HuH-7 (cell line): ENCODE measurements around the gene ENDOD1.

ENCODE experiments used
- DNase-seq: peaks from one replicate; pipeline ENCODE4 v3.0.0; 2011; ENCODE audit warnings: low spot score

ENDOD1 gene

DNA sequence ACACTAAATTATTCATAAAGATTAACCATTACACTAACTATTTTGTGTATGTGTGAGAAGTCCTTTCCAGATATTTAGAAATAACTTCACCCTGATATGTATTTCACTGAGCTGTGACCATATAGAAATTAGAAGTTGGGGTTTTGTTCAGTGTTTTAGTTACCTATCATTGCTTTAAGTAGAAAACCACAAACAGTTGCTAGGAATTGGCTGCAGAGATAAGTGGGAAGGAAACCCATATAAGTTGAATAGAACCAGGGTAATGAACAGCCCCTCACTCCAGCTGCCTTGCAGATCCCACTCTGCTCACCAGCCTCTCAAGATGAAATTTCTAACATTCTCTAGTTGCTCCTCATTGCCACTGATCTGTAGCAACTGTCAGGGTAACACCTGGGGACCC, 12.7 kb upstream of the ENDOD1 start:
- no peak for DNase-seq

DNA sequence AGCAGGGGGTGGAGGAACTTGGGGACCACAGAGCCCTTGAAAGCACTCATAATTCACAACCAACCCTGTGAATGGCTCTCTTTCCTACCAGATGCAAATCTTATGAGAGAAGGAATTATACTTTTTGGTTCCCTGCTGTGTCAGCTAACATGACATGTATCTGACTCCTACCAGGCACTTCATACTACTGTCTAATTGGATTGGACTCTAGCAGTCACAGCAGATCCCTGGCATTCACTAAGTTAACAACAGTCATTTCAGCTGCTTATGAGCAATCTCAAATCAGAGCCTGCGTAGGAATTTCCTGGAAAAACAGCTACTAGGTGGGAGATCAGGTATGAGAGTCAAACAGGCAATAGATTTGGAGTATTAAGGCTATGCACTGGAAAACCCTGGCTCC, 11.1 kb upstream of the ENDOD1 start:
- no peak for DNase-seq

DNA sequence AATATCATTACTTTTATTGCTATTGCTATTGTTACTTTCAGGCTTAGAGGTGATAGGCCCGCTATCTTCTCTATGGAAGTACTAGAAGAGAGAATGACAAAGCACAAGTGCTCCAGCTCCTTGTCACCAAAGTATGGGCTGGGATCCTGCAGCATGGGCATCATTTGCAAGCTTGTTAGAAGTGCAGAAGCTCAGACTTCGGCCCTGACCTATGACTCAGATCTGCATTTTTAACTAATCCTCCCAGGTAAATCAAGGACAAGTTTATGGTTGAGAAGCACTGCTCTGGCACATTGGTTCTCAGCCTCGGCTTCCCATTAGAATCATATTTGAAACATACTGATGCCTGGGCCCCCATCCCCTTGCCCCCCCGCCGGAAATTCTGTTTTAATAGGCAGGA, 8.6 kb upstream of the ENDOD1 start:
- DNase-seq, result no peak

DNA sequence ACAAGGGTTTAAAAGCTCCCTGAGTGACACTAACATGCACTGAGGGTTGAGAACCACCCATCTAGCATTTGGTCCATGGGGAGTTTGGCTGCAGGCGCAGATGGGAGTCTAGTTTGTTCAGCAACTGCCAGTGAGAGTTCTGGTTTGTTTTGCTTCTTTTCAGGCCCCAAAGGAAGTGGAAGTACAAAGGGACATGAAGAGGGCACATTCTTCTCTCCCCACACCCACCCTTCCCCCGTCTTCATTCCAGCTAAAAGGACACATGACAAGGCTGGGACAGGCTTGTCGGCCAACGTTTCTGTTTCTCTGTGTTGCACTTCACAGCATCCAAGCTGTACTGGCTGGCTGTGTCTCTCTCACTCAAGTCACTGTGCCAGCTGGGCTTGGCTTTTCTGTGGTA, 8.2 kb upstream of the ENDOD1 start:
- DNase-seq, result no peak

- no peak for DNase-seq
Measured at GRCh38 chr11:95082576-95083001, 7.1 kb upstream of the ENDOD1 start.

DNA sequence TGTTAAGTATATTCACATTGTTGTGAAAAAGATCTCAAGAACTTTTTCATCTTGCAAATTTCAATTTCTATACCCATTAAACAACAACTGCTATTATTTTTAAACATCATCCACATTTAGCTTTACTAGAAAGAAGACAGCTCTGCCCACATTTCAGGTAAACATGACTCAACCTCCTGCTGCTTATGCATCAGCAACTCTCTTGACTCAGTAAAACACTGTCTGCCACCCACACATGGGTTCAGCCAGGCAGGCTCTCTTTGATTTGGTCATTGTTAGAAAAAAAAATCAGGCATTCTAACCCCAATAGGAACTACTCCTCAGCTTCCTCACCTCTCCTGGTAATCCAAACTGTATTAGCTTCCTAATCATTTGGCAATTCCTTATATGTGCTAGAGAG, 5.1 kb upstream of the ENDOD1 start:
- no peak for DNase-seq

- no peak for DNase-seq
Measured at GRCh38 chr11:95085117-95085816, 4.4 kb upstream of the ENDOD1 start.

GRCh38 chr11:95086151-95086550, 3.5 kb upstream of the ENDOD1 start:
- no peak for DNase-seq

DNA sequence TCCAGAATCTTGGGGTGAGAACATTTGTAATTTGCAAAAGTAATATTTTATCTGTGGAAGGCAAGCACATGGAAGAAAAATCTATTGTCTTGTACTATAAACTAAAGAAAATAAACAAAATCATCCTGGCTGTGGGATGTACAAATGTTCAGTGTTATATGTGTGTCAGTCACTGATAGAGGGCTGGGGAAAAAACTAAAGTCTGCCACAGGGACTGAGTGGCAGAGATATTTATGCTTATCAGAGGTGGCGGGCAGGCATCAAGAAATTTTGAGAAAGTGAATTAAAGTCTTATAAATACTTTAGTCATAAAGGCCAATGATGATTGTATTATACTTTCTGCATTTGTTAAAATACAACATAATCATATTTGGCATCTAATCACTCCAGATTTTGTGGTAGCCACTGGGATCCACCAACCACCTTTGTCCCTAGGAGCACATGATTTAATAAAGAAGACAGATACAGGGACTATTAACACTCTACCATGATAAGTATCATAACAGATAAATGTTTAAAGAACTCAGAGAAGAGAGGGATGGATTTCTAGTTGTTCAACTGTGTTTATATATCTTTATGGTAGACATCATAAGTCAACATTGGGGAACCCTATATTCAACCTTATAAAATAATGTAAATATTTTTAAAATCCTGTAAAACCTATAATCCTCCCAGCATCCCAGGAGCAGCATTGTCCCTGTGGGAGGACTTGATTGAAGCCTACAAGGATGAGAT, 2.6 kb upstream of the ENDOD1 start:
- DNase-seq, result no peak

- DNase-seq, result no peak
Measured at GRCh38 chr11:95088946-95089619, 563 bp upstream of the ENDOD1 start.

DNA sequence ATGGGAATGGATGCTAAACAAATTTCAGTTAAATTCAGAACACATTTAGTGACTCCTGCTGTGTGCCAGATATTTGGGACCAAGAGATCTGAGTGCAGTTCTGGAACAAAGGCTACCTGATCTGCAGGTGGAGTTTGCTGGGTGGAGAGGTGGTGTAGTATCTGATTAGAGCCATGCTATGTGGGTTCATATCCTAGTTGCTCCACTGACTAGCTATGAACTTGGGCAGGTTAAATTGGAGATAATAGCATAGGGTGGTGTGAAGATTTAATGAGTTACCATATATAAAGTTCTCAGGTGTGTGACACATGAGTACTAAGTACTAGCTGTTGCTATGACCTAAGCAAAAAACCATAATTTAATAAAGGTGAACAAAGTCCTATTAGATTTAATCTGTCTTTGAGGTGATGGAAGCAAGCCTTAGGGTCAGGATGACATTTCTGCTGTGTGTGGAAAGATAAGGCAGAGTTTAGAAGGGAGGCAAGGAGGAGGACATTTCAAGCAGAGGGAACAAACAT, 2.1 kb downstream of the ENDOD1 start:
- no peak for DNase-seq

DNA sequence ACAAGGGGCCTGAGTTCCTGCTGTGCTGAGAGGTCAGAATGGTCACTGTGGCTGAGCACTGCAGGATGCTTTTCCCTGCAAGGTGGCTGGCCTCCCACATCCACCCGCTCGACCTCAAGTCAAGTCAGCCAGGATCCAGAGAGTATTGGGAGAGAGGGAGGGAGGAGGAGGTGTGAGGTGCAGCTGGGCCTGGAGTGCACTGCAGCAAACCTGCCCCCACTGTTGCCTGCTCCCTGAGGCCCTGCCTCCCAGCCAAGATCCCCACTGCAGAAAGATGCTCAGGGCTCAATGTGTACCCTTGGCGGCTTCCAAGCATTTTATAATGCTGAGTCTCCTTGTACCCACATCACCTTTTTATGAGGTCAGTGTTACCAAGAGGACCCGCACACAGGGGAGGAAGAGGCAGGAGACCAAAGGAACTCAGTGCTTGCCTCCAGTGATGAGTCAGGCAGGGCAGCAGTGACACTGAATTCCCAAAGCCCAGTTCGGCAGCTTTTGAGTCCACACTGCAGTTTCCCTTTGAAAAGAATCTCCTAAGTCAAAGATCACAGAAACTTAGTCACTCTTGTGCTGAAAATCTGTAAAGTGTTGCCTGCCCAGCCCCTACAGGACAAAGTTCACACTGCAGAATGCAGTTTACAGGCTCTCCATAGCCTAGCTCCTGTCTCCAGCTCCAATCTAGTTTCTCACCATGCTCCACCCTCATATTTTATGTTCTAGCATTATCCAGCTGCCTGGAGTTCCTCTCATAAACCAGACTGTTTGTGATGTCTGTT, 3.1 kb downstream of the ENDOD1 start:
- peak; percentile 42 for DNase-seq

DNA sequence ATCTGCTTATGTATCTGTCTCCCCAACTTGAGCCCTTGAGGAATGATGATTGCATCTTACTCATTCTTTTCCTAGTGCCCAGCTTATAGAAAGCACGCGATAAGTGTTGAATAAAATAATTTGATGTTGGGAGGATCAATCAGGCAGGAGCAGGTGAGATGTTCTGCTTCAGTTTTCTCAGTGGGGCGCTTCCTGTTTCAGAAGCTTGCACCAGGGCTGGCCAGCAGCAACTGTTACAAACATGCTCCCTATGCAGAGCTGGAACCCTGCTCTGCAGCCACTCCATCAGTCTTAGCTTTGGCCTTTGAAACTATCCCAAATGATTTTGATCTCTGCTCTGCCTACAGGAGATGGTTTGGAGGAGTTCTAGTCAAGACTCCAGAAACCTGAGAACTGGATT, 3.9 kb downstream of the ENDOD1 start:
- no peak for DNase-seq

GRCh38 chr11:95095858-95096587, 6.4 kb downstream of the ENDOD1 start:
- DNase-seq, result no peak

DNA sequence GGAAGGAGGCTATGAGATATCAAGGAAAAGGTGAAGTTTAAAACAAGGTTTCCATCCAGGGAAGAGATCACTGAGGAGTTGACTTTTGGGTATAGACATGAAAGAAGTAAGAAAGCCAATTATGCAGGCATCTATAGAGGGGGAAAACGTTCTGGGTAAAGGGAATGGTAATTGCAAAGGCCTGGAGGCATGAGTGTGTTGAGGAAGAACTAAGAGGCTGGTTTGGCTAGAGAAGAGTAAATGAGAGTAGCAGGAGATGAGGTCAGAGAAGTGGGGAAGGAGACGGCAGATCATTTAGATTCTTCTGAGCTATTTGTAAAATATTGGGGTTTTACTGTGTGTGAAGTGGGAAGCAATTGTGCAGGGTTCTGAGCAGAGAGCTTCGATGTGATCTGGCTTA, 7.6 kb downstream of the ENDOD1 start:
- no peak for DNase-seq

GRCh38 chr11:95098826-95099225, 9.2 kb downstream of the ENDOD1 start:
- DNase-seq, result no peak

DNA sequence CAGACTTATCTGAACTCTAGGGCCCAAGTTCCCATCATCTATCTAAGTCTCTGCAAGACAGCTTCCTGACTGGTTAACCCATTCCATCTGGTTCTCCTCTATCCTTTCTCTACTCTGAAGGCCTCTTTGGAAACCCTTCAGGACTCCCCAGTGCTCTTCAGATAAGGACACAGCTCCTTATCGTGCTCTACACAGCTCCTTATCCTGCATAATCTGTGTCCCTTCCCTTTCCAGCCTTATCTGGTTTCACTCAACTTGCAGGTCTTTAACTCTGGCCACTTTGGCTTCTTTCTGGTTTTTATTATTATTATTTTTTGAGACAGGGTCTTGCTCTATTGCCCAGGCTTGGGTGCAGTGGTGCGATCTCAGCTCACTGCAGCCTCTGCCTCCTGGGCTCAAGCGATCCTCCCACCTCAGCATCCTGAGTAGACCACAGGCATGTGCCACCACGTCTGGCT, 10.6 kb downstream of the ENDOD1 start:
- DNase-seq, result no peak

- DNase-seq, result no peak
Measured at GRCh38 chr11:95100856-95101507, 11.3 kb downstream of the ENDOD1 start.

- DNase-seq, result no peak
Measured at GRCh38 chr11:95101935-95102334, 12.3 kb downstream of the ENDOD1 start.

DNA sequence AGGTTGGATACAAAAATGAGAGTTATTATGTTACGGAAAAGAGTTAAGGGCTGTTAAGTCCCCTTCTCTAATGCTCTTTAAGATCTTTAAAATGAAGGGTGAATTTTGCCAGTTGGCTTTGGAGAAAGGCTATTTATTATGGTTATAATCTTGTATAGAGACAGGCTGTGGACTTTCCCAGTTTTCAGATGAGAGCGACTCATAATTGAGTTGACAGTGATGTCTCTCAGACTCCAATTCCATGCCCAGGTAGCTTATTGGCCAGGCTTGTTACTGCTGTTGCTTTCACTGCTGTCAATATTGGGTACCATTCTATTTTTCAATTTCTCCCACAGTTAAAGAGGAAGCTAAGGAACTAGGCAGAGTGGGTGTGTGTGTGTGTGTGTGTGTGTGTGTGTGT, 13.1 kb downstream of the ENDOD1 start:
- no peak for DNase-seq

DNA sequence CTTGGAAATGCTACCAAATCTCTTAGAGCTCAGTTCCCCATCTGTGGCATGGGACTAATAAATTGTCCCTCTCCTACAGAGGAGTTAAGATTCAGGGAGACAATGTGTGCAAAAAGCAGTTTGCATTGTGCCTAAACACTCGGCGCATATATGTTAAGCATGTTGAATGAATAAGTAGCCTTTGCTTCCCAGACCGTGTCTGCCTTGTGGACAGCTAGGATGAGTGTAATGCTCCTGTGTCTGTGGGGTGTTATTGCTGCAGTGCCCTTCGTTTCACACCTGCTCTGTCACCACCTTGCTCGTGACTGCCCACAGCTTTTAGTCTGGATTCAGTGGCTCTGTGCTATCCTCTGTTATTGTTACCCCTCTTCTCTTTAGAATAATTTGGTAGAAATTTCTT, 14.1 kb downstream of the ENDOD1 start:
- DNase-seq, result no peak
